ENCODE results near the gene KCNG3. TPM values are rescaled to one million over a fixed set of nuclear protein-coding genes. Genes with fewer than 3 reads are reported as not detected.

KCNG3 gene
- total RNA-seq, 2 experiments from 2014 or later: 0.21 to 0.26 TPM

GRCh38 chr2:42504364-42505230 lies 10.8 kb upstream of the KCNG3 start:
- H3K9me3 Mint-ChIP-seq (ENCODE audit: insufficient read depth): no peaks in the 10 kb centered on the region
- ATAC-seq: no peak
- no peaks in the 10 kb centered on the region for H3K27me3 Mint-ChIP-seq (ENCODE audit: low read depth)
- CTCF ChIA-PET: no interaction called here
- H3K4me1 Mint-ChIP-seq (ENCODE audit: low read depth): no peaks in the 10 kb centered on the region
- no peak overlapping the region for H3K4me3 Mint-ChIP-seq
- POLR2A ChIA-PET: no interaction called here
- H3K36me3 Mint-ChIP-seq (ENCODE audit: low read depth): no peaks in the 10 kb centered on the region
- H3K27ac Mint-ChIP-seq: no peak overlapping the region
- DNase-seq: no peak

GRCh38 chr2:42503291-42503690 lies 9.5 kb upstream of the KCNG3 start:
- DNase-seq (no peak), ATAC-seq (no peak)
- Mint-ChIP-seq H3K27me3 (ENCODE audit: low read depth) (no peaks in the 10 kb centered on the region), H3K4me1 (ENCODE audit: low read depth) (no peaks in the 10 kb centered on the region), H3K4me3 (no peak overlapping the region), H3K36me3 (ENCODE audit: low read depth) (no peaks in the 10 kb centered on the region), H3K9me3 (ENCODE audit: insufficient read depth) (no peaks in the 10 kb centered on the region), H3K27ac (no peak overlapping the region)
- CTCF ChIA-PET: interaction anchor here (2.6 kb wide), 1 partner anchor 160 kb away, joined by 9 read pairs; no protein-coding TSS in a partner anchor
- POLR2A ChIA-PET: no interaction called here

- CTCF ChIA-PET: interaction anchor here (1.0 to 4.5 kb wide), 3 partner anchors 14 to 172 kb away, joined by 3 to 35 read pairs (median 4); no protein-coding TSS in a partner anchor
- POLR2A ChIA-PET: no interaction called here
- H3K36me3 Mint-ChIP-seq (ENCODE audit: low read depth): no peaks in the 10 kb centered on the region
- H3K4me3 Mint-ChIP-seq: no peak overlapping the region
- H3K9me3 Mint-ChIP-seq (ENCODE audit: insufficient read depth): no peaks in the 10 kb centered on the region
- no peaks in the 10 kb centered on the region for H3K27me3 Mint-ChIP-seq (ENCODE audit: low read depth)
- H3K4me1 Mint-ChIP-seq (ENCODE audit: low read depth): peaks cover 7% of the 10 kb centered on the region
- DNase-seq (no peak), ATAC-seq (no peak)
- no peak overlapping the region for H3K27ac Mint-ChIP-seq
Measured at GRCh38 chr2:42498497-42498896, 4.7 kb upstream of the KCNG3 start.

- ChIA-PET POLR2A (no interaction called here), CTCF (interaction anchor here (0.6 to 4.5 kb wide), 2 partner anchors 163 to 168 kb away, joined by 4 to 35 read pairs; no protein-coding TSS in a partner anchor)
- Mint-ChIP-seq H3K4me1 (ENCODE audit: low read depth) (peaks cover 12% of the 10 kb centered on the region), H3K27me3 (ENCODE audit: low read depth) (peaks cover 15% of the 10 kb centered on the region), H3K4me3 (no peak overlapping the region), H3K27ac (no peak overlapping the region), H3K36me3 (ENCODE audit: low read depth) (no peaks in the 10 kb centered on the region), H3K9me3 (ENCODE audit: insufficient read depth) (no peaks in the 10 kb centered on the region)
- DNase-seq (no peak), ATAC-seq (no peak)
Measured at GRCh38 chr2:42495611-42496010, 1.8 kb upstream of the KCNG3 start.

- Mint-ChIP-seq H3K27ac (peak overlapping the region; percentile 79), H3K36me3 (ENCODE audit: low read depth) (no peaks in the 10 kb centered on the region), H3K4me1 (ENCODE audit: low read depth) (peaks cover 12% of the 10 kb centered on the region), H3K4me3 (peak overlapping the region; percentile 88), H3K9me3 (ENCODE audit: insufficient read depth) (no peaks in the 10 kb centered on the region), H3K27me3 (ENCODE audit: low read depth) (peaks cover 15% of the 10 kb centered on the region)
- ChIA-PET POLR2A (no interaction called here), CTCF (interaction anchor here (0.6 to 4.5 kb wide), 2 partner anchors 164 to 169 kb away, joined by 4 to 35 read pairs; no protein-coding TSS in a partner anchor)
- no peak for ATAC-seq
- no peak for DNase-seq
Measured at GRCh38 chr2:42495234-42495581, 1.4 kb upstream of the KCNG3 start.

- peaks cover 17% of the 10 kb centered on the region for H3K27me3 Mint-ChIP-seq (ENCODE audit: low read depth)
- peaks cover 12% of the 10 kb centered on the region for H3K4me1 Mint-ChIP-seq (ENCODE audit: low read depth)
- H3K4me3 Mint-ChIP-seq: peak overlapping the region; percentile 88
- ChIA-PET POLR2A (interaction anchor here (1.7 kb wide), 1 partner anchor 316 kb away, joined by 4 read pairs; no protein-coding TSS in a partner anchor), CTCF (interaction anchor here (1.1 to 4.5 kb wide), 4 partner anchors 12 to 169 kb away, joined by 3 to 35 read pairs (median 8); no protein-coding TSS in a partner anchor)
- peak; percentile 60 for ATAC-seq
- peak; percentile 87 for DNase-seq
- no peaks in the 10 kb centered on the region for H3K9me3 Mint-ChIP-seq (ENCODE audit: insufficient read depth)
- H3K36me3 Mint-ChIP-seq (ENCODE audit: low read depth): no peaks in the 10 kb centered on the region
- H3K27ac Mint-ChIP-seq: peak overlapping the region; percentile 79
Measured at GRCh38 chr2:42494355-42495233, 812 bp upstream of the KCNG3 start.

- ChIA-PET POLR2A (interaction anchor here (0.7 to 1.7 kb wide), 2 partner anchors 31 to 317 kb away, joined by 3 to 4 read pairs; no protein-coding TSS in a partner anchor), CTCF (interaction anchor here (2.2 kb wide), 1 partner anchor 170 kb away, joined by 12 read pairs; no protein-coding TSS in a partner anchor)
- H3K4me3 Mint-ChIP-seq: peak overlapping the region; percentile 68
- no peaks in the 10 kb centered on the region for H3K9me3 Mint-ChIP-seq (ENCODE audit: insufficient read depth)
- H3K36me3 Mint-ChIP-seq (ENCODE audit: low read depth): no peaks in the 10 kb centered on the region
- ATAC-seq (peak; percentile 28), DNase-seq (peak; percentile 58)
- H3K27me3 Mint-ChIP-seq (ENCODE audit: low read depth): peaks cover 17% of the 10 kb centered on the region
- peaks cover 12% of the 10 kb centered on the region for H3K4me1 Mint-ChIP-seq (ENCODE audit: low read depth)
- no peak overlapping the region for H3K27ac Mint-ChIP-seq
Measured at GRCh38 chr2:42492691-42493467, 903 bp downstream of the KCNG3 start.

- DNase-seq (no peak), ATAC-seq (no peak)
- CTCF ChIA-PET: interaction anchor here (1.1 kb wide), 1 partner anchor 174 kb away, joined by 3 read pairs; no protein-coding TSS in a partner anchor
- H3K27ac Mint-ChIP-seq: no peak overlapping the region
- no peak overlapping the region for H3K4me3 Mint-ChIP-seq
- H3K27me3 Mint-ChIP-seq (ENCODE audit: low read depth): peaks cover 17% of the 10 kb centered on the region
- H3K36me3 Mint-ChIP-seq (ENCODE audit: low read depth): no peaks in the 10 kb centered on the region
- POLR2A ChIA-PET: no interaction called here
- H3K9me3 Mint-ChIP-seq (ENCODE audit: insufficient read depth): no peaks in the 10 kb centered on the region
- H3K4me1 Mint-ChIP-seq (ENCODE audit: low read depth): peaks cover 5% of the 10 kb centered on the region
Measured at GRCh38 chr2:42488297-42488696, 5.5 kb downstream of the KCNG3 start.

GRCh38 chr2:42486145-42486906 lies 7.5 kb downstream of the KCNG3 start:
- ATAC-seq (no peak), DNase-seq (no peak)
- H3K36me3 Mint-ChIP-seq (ENCODE audit: low read depth): no peaks in the 10 kb centered on the region
- CTCF ChIA-PET: no interaction called here
- H3K9me3 Mint-ChIP-seq (ENCODE audit: insufficient read depth): no peaks in the 10 kb centered on the region
- POLR2A ChIA-PET: no interaction called here
- H3K4me3 Mint-ChIP-seq: no peak overlapping the region
- H3K27me3 Mint-ChIP-seq (ENCODE audit: low read depth): peaks cover 6% of the 10 kb centered on the region
- H3K4me1 Mint-ChIP-seq (ENCODE audit: low read depth): no peaks in the 10 kb centered on the region
- H3K27ac Mint-ChIP-seq: no peak overlapping the region

GRCh38 chr2:42480402-42480801 lies 13.4 kb downstream of the KCNG3 start:
- H3K27me3 Mint-ChIP-seq (ENCODE audit: low read depth): no peaks in the 10 kb centered on the region
- no peaks in the 10 kb centered on the region for H3K9me3 Mint-ChIP-seq (ENCODE audit: insufficient read depth)
- no peak for ATAC-seq
- H3K36me3 Mint-ChIP-seq (ENCODE audit: low read depth): no peaks in the 10 kb centered on the region
- ChIA-PET CTCF (no interaction called here), POLR2A (no interaction called here)
- H3K27ac Mint-ChIP-seq: no peak overlapping the region
- H3K4me3 Mint-ChIP-seq: no peak overlapping the region
- DNase-seq: no peak
- no peaks in the 10 kb centered on the region for H3K4me1 Mint-ChIP-seq (ENCODE audit: low read depth)
